K562 (cell line): ENCODE measurements around the gene PHF12. TPM values are rescaled to one million over a fixed set of nuclear protein-coding genes. Genes with fewer than 3 reads are reported as not detected.

ENCODE experiments used
- CBFA2T2 ChIP-seq: fragments of 450-650 bp; conservative IDR thresholded peaks from 2 replicates; pipeline ENCODE4 v1.6.1; 2017; ENCODE audit warnings: mild to moderate bottlenecking
- POU5F1 ChIP-seq: fragments of 150-350 bp; IDR thresholded peaks from 2 replicates; pipeline ENCODE4 v1.6.1; 2014; ENCODE audit warnings: borderline replicate concordance, low read length, low read depth, mild to moderate bottlenecking; ENCODE audit not compliant: partially characterized antibody
- RBM34 ChIP-seq: fragments of 200-400 bp; formaldehyde crosslinking; IDR thresholded peaks from 2 replicates; pipeline ENCODE4 v1.6.1; 2018; ENCODE audit warnings: low read length, borderline replicate concordance; ENCODE audit not compliant: insufficient read depth
- SRSF1 ChIP-seq: fragments of 200-400 bp; formaldehyde crosslinking; IDR thresholded peaks from 2 replicates; pipeline ENCODE4 v1.6.1; 2017; ENCODE audit warnings: mild to moderate bottlenecking, low read depth, low read length, moderate library complexity
- ZEB2 ChIP-seq: fragments of 450-650 bp; IDR thresholded peaks from 2 replicates; pipeline ENCODE4 v1.6.1; 2016
- ZNF24 ChIP-seq: fragments of 450-650 bp; IDR thresholded peaks from 2 replicates; pipeline ENCODE4 v1.6.1; 2016
- ZNF584 ChIP-seq: fragments of 200-800 bp; sonication (Bioruptor generic); IDR thresholded peaks from 2 replicates; pipeline ENCODE4 v1.6.1; 2016; ENCODE audit warnings: low read depth, mild to moderate bottlenecking, missing genetic modification characterization, missing compliant biosample characterization
- polyA plus RNA-seq, 8 experiments: library from polyadenylated mRNA; depleted of rRNA in 4 of 8; stranded (reverse) in 5 of 8; unstranded in 3 of 8; fragments of >200 nt; fragmentation: Nextera tagmentation in 2 of 8; fragmentation: Illumina TruSeq in 1 of 8; extraction: Ambion mirVana in 2 of 8; extraction: Trizol in 1 of 8; gene quantifications; 2 replicates each; pipeline versions ENCODE4 v1.2.1 to v1.2.3, GENCODE V29; 2011 to 2014; ENCODE audit warnings: inconsistent platforms in 1 of 8, missing spikeins in 1 of 8
- total RNA-seq, 7 experiments: library from RNA; depleted of rRNA in 6 of 7; stranded (reverse); fragments of >200 nt in 6 of 7; fragmentation: Illumina TruSeq in 2 of 7; extraction: Trizol in 2 of 7; gene quantifications; 2 replicates each; pipeline versions ENCODE4 v1.2.1 to v1.2.3, GENCODE V29; 2011 to 2021; ENCODE audit warnings: low replicate concordance in 1 of 7
- TF ChIP-seq, protein P1 (sequence below): fragments of 450-650 bp; IDR thresholded peaks from 2 replicates; pipeline ENCODE4 v1.6.1; 2016; ENCODE audit warnings: low read depth
- TF ChIP-seq, protein P2 (sequence below): fragments of 250-450 bp; sonication (Bioruptor Pico); IDR thresholded peaks from 2 replicates; pipeline ENCODE4 v1.4.0; 2020; ENCODE audit warnings: mild to moderate bottlenecking, moderate library complexity
- TF ChIP-seq, protein P3 (sequence below): sonication (generic); formaldehyde crosslinking; IDR thresholded peaks from 2 replicates; pipeline ENCODE4 v1.8.0; 2022; ENCODE audit warnings: mild to moderate bottlenecking, missing genetic modification reagents

The PHF12 gene
- total and polyA plus RNA-seq, 9 of the 15 experiments (the other 6 are each of a cell fraction or from before 2014, with no cell fraction given) = 0.82 to 31.3 (median 13.5) TPM

DNA sequence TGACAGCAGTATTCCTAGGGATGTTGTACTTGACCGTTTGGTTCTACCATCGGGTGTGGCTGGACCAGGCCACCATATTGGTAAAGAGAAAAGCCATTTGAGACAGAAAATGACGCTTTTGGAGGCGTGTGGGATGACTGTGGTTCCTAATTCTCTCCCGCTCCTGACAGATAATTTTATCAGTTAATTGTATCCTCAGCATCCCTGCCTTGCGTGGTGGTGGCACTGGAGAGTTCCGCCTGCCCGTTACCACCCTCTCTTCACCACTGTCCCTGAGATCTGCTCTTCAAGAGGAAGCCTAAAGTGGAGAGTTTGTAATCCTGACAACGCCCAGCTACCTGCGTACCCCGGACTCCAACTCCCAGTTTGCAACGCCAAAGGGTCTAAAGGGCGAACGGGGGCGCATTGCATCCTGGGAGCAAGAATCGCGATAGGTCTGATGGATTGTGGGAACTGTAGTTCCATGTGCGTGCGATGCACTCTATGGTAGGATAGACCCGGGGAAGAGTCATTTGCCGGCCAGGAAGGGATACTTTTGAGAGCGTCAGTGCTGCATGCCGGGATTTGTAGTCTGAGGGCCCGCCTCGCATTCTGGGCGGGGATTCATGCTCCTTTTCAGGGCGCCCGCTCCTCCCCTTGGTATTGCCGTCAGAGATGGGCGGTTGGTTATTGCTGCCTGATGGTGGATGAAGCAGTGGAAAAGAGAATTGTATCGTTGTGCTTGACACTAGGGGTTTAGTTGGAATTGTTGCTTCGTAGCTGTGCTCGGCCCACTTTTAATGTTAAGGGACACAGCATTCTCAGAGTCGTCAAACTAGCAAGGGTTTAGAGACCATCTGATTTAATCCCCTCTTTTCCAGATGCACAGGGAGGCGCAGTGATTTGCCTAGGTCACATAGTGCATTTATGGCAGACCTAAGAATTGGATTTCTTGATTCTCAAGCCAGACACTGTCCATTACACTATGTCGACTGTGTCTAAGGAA lies 965 bp upstream of the PHF12 start (continued):
- TF ChIP-seq, protein P1, sequence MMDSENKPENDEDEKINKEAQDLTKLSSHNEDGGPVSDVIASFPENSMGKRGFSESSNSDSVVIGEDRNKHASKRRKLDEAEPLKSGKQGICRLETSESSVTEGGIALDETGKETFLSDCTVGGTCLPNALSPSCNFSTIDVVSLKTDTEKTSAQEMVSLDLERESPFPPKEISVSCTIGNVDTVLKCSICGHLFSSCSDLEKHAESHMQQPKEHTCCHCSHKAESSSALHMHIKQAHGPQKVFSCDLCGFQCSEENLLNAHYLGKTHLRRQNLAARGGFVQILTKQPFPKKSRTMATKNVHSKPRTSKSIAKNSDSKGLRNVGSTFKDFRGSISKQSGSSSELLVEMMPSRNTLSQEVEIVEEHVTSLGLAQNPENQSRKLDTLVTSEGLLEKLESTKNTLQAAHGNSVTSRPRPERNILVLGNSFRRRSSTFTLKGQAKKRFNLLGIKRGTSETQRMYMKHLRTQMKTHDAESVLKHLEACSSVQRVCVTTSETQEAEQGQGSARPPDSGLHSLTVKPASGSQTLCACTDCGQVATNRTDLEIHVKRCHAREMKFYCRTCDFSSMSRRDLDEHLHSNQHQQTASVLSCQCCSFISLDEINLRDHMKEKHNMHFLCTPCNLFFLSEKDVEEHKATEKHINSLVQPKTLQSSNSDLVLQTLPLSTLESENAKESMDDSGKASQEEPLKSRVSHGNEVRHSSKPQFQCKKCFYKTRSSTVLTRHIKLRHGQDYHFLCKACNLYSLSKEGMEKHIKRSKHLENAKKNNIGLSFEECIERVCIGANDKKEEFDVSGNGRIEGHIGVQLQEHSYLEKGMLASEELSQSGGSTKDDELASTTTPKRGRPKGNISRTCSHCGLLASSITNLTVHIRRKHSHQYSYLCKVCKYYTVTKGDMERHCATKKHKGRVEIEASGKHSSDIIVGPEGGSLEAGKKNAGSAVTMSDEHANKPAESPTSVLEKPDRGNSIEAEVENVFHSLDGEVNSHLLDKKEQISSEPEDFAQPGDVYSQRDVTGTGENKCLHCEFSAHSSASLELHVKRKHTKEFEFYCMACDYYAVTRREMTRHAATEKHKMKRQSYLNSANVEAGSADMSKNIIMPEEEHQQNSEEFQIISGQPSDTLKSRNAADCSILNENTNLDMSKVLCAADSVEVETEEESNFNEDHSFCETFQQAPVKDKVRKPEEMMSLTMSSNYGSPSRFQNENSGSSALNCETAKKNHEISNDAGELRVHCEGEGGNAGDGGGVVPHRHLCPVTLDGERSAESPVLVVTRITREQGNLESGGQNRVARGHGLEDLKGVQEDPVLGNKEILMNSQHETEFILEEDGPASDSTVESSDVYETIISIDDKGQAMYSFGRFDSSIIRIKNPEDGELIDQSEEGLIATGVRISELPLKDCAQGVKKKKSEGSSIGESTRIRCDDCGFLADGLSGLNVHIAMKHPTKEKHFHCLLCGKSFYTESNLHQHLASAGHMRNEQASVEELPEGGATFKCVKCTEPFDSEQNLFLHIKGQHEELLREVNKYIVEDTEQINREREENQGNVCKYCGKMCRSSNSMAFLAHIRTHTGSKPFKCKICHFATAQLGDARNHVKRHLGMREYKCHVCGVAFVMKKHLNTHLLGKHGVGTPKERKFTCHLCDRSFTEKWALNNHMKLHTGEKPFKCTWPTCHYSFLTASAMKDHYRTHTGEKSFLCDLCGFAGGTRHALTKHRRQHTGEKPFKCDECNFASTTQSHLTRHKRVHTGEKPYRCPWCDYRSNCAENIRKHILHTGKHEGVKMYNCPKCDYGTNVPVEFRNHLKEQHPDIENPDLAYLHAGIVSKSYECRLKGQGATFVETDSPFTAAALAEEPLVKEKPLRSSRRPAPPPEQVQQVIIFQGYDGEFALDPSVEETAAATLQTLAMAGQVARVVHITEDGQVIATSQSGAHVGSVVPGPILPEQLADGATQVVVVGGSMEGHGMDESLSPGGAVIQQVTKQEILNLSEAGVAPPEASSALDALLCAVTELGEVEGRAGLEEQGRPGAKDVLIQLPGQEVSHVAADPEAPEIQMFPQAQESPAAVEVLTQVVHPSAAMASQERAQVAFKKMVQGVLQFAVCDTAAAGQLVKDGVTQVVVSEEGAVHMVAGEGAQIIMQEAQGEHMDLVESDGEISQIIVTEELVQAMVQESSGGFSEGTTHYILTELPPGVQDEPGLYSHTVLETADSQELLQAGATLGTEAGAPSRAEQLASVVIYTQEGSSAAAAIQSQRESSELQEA = no peak
- TF ChIP-seq, protein P2, sequence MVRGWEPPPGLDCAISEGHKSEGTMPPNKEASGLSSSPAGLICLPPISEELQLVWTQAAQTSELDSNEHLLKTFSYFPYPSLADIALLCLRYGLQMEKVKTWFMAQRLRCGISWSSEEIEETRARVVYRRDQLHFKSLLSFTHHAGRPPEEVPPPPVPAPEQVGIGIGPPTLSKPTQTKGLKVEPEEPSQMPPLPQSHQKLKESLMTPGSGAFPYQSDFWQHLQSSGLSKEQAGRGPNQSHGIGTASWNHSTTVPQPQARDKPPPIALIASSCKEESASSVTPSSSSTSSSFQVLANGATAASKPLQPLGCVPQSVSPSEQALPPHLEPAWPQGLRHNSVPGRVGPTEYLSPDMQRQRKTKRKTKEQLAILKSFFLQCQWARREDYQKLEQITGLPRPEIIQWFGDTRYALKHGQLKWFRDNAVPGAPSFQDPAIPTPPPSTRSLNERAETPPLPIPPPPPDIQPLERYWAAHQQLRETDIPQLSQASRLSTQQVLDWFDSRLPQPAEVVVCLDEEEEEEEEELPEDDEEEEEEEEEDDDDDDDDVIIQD (CRISPR knock-in tag) = no peak
- TF ChIP-seq ZEB2 = peak; percentile 72; the same call in 1 of the 2 replicates
- peak; percentile 83 for TF ChIP-seq POU5F1
- TF ChIP-seq SRSF1 = no peak
- peak; percentile 96 for TF ChIP-seq ZNF584 (CRISPR knock-in tag)
- TF ChIP-seq CBFA2T2 = no peak
- TF ChIP-seq, protein P3, sequence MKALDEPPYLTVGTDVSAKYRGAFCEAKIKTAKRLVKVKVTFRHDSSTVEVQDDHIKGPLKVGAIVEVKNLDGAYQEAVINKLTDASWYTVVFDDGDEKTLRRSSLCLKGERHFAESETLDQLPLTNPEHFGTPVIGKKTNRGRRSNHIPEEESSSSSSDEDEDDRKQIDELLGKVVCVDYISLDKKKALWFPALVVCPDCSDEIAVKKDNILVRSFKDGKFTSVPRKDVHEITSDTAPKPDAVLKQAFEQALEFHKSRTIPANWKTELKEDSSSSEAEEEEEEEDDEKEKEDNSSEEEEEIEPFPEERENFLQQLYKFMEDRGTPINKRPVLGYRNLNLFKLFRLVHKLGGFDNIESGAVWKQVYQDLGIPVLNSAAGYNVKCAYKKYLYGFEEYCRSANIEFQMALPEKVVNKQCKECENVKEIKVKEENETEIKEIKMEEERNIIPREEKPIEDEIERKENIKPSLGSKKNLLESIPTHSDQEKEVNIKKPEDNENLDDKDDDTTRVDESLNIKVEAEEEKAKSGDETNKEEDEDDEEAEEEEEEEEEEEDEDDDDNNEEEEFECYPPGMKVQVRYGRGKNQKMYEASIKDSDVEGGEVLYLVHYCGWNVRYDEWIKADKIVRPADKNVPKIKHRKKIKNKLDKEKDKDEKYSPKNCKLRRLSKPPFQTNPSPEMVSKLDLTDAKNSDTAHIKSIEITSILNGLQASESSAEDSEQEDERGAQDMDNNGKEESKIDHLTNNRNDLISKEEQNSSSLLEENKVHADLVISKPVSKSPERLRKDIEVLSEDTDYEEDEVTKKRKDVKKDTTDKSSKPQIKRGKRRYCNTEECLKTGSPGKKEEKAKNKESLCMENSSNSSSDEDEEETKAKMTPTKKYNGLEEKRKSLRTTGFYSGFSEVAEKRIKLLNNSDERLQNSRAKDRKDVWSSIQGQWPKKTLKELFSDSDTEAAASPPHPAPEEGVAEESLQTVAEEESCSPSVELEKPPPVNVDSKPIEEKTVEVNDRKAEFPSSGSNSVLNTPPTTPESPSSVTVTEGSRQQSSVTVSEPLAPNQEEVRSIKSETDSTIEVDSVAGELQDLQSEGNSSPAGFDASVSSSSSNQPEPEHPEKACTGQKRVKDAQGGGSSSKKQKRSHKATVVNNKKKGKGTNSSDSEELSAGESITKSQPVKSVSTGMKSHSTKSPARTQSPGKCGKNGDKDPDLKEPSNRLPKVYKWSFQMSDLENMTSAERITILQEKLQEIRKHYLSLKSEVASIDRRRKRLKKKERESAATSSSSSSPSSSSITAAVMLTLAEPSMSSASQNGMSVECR = no peak
- no peak for TF ChIP-seq RBM34
- no peak for TF ChIP-seq ZNF24
